Uterus (tissue), 2 donors: Measurements from ENCODE around the gene CDHR4.

Experiments
- POLR2A ChIP-seq, 2 donors: fragments of 450-650 bp; IDR thresholded peaks; one replicate each; pipeline ENCODE4 v1.6.1; 2016; ENCODE audit warnings: antibody characterized with exemption in 2 of 2, mild to moderate bottlenecking in 1 of 2, moderate library complexity in 1 of 2
- TF ChIP-seq, protein P1 (sequence below), 4 experiments: fragments of 200-600 bp in 2 of 4; fragments of 450-650 bp in 2 of 4; sonication (generic) in 2 of 4; IDR thresholded peaks; one replicate each; pipeline ENCODE4 v1.5.1; 2016 to 2019; ENCODE audit warnings: antibody characterized with exemption in 4 of 4, mild to moderate bottlenecking in 2 of 4, moderate library complexity in 1 of 4

DNA sequence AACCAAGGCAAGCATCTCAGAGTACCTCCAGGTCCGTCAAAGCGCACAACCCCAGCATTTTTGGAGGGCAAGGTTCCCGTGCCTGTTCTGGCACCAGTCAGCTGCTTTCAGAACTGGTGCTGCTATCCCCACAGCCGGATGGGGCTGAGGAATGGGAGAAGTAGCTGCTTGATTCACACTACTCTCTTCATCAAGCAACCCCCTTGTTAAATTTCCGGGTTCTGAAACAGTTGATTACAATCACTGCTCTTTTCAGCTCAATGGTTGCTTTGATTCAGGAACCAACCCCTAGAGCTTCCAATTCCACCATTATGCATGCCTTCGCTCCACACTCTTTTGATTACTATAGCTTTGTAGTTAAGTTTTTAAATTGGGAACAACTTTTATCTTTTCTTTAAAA is 26.3 kb upstream of the CDHR4 start:
- TF ChIP-seq, protein P1, sequence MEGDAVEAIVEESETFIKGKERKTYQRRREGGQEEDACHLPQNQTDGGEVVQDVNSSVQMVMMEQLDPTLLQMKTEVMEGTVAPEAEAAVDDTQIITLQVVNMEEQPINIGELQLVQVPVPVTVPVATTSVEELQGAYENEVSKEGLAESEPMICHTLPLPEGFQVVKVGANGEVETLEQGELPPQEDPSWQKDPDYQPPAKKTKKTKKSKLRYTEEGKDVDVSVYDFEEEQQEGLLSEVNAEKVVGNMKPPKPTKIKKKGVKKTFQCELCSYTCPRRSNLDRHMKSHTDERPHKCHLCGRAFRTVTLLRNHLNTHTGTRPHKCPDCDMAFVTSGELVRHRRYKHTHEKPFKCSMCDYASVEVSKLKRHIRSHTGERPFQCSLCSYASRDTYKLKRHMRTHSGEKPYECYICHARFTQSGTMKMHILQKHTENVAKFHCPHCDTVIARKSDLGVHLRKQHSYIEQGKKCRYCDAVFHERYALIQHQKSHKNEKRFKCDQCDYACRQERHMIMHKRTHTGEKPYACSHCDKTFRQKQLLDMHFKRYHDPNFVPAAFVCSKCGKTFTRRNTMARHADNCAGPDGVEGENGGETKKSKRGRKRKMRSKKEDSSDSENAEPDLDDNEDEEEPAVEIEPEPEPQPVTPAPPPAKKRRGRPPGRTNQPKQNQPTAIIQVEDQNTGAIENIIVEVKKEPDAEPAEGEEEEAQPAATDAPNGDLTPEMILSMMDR (IDR thresholded peaks at IDR 0.05): no peak
- TF ChIP-seq POLR2A (IDR thresholded peaks at IDR 0.05): no peak
